8988T (cell line): Measurements from ENCODE around the gene TMTC2.
"Not testable (repeated sequence)": the region's sequence is repeated elsewhere in the genome, so short reads cannot be mapped to it uniquely, and the experiment has no call there.

ENCODE experiments used
- DNase-seq: peaks from one replicate; pipeline ENCODE4 v3.0.0; 2011

TMTC2 gene

GRCh38 chr12:83097643-83098342, 411.1 kb downstream of the TMTC2 start:
- no peak for DNase-seq

DNA sequence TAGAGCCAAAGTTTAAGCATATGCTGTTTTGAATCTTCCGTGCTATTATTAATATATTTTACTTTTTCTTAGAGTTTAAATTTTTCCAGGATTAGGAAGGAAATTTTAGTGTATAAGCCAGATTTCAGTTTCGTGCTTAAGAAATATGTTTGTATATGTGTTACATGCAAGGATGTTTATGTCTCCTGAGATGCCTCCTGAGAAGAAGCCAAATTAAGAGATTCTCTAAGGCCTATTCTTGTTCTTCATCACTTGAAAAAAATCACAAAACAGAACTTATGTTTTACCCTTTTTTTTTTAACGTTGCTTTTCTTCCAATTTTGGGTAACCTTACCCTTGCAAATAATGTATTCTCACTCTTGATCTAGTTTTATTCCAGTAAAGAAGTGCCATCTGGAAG, 412.7 kb downstream of the TMTC2 start:
- DNase-seq, result no peak

- DNase-seq, result no peak
Measured at GRCh38 chr12:83102499-83102898, 415.8 kb downstream of the TMTC2 start.

DNA sequence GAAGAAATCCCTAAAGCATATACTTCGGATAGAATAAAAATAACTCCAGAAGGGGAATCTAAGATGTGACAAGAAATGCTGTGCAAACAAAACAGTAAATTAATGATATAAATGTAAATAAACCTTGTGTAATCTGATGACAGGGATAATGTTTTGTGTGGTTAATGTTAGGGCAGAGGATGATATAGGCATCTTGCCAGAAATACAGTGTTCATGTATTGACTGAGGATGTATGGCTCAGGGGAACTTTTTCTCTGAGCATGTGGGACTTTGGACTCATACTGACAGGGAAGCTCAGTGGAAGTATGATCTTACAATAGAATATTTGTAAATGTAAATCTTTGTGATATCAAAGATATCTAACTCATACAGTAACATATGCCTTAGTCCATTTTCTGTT, 420.2 kb downstream of the TMTC2 start:
- DNase-seq, result no peak

DNA sequence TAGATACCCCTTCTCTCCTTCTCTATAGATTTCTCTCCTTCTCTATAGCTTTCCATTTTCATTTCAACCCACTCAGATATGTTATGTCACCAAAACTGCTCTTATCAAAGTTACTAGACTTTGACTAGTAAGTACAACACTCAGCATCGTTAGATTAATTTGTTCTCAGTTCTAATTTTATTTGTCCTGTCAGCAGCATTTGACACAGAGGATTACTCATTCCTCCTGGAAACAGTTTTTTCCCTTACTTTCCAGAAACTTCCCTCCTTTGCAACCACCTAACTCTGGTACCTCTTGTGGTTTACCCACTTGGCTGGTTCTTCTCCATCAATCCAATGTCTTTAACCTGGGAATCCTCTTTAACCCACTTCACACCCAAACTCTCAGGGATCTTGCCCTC, 423.7 kb downstream of the TMTC2 start:
- no peak for DNase-seq

DNA sequence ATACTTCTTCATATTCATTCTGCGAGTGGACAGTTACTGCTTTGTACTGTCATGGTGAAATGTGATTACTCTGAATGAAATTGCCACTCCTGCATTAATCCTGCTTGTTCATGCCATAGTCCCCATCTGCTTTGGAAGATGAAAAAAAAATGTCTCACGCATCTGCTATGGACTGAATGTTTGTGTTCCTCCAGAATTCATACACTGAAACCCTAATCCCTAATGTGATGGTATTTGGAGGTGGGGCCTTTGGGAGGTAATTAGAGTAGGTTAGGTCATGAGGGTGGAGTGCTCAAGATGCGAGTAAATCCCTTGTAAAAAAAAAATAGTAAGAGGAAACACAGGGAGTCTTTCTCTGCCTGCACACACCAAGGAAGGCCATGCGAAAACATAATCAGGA, 427.2 kb downstream of the TMTC2 start:
- no peak for DNase-seq

- no peak for DNase-seq
Measured at GRCh38 chr12:83114966-83115365, 428.3 kb downstream of the TMTC2 start.

- DNase-seq, result not testable (repeated sequence)
Measured at GRCh38 chr12:83117926-83118325, 431.2 kb downstream of the TMTC2 start.

DNA sequence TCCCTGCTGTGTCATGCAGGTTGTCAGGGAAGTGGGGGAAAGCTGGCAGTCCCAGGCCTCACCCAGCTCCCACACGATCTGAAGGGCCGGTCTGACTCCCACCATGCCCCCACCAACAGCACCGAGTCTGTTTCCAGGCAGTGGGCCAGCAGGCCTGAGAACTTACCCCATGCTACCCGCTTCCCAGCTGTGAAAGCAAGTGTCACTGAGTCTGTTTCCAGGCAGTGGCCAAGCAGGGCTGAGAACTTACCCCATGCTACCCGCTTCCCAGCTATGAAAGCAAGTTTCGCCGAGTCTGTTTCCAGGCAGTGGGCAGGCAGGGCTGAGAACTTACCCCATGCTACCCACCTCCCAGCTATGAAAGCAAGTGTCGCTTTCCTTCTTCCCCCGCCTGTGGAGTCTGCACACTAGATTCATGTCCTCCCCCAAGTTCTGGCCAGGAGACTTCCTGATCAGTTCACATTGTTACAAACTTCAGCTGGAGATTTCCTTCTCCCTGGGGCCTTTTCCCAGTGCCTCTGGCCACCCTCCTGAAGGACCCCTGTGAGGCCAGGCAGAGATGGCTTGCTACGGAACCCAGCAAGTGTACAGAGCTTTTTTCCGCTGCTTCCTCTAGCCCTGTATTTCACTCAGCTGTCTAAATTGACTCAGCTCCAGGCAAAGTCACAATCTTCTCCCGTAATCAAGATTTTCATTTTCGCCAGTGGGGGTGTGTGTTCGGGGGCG, 435.4 kb downstream of the TMTC2 start:
- no peak for DNase-seq

DNA sequence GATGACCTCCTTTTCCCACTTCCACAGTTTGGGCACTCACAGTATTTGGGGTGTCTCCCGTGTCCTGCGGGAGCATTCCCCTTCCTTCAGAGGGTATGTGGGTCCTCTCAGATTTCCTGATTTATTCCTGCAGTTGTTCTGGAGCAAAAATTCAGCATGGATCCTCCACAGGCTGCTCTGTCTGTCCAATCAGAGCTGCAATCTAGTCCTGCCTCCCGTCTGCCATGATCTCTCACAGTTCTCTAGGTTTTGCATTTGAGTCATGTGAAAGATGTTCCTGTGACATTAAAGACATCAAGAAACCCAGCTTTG, 435.9 kb downstream of the TMTC2 start:
- DNase-seq, result no peak

- DNase-seq, result no peak
Measured at GRCh38 chr12:83123039-83123438, 436.3 kb downstream of the TMTC2 start.

DNA sequence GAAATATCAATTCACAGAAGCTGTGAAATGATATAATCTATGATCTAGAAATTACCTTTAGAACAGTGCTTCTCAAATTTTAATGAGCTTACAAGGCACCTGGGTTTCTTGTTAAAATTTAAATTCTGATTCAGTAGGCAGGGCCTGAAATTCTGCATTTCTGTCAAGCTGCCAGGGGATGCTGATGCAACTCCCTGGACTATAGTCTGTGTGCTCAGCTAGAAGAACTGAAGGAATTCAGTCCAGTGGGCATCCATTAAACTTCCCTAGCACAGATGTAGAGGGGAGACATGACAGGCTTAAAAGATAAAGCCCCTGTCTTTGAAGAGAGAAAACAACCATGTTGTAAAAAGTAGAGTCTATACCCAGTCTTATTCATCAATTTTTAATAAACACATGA, 441.8 kb downstream of the TMTC2 start:
- no peak for DNase-seq

DNA sequence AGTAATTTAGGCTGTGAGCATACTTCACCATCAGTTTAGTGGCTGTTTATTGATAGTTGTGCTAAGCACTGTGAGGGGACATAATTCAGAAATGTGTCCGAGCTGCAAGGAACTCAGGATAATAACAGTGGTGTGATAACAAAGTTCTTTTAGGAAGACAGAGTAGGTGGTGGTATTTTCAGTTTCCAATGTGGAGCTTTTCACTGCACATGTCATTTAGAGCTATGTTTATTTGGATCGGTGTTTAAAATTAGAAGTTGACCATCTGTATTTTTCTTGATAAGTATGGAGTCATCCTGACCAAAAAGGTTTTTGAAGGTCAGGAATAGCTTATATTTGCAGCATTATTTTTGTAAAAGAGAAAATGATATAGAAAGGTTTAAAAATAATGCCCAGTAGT, 443.5 kb downstream of the TMTC2 start:
- no peak for DNase-seq

DNA sequence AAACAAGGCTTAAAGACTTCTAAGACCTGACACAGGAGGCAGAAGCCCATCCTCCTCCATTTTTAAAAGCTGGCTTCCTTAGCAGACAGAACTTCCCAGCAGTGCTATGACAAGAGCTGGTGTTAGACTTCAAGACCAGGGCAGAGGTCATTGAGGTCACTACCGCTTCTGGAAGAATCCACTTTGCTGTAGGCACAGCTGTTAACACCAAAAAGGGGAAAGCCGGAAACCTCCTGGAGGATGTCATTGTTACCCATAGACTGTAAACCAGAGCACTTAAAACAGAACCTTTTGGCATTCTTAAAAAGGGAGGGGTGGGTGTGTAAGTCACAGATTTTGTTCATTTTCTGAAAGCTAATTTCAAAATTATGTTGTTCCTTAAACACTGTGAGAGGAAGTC, 445.7 kb downstream of the TMTC2 start:
- no peak for DNase-seq

DNA sequence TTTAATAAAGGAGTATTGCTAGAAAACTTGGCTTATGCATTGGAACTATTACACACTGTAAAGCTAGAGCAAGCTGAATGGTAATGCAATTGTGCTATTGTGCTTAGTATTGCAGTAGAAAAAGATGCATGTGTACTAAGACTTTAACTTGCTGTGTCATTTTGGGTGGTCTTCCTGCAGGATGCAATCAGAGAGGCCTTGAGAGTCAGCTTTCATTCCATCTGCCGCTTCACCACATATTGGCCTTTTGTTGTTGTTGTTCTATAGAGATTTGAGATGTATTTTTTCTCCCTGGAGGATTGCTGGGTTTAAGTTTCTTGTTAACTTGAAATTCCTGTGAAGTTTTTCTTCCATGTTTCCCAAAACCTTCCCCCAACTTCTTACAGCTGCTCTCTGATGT, 449.7 kb downstream of the TMTC2 start:
- no peak for DNase-seq

- no peak for DNase-seq
Measured at GRCh38 chr12:83140135-83140534, 453.4 kb downstream of the TMTC2 start.

DNA sequence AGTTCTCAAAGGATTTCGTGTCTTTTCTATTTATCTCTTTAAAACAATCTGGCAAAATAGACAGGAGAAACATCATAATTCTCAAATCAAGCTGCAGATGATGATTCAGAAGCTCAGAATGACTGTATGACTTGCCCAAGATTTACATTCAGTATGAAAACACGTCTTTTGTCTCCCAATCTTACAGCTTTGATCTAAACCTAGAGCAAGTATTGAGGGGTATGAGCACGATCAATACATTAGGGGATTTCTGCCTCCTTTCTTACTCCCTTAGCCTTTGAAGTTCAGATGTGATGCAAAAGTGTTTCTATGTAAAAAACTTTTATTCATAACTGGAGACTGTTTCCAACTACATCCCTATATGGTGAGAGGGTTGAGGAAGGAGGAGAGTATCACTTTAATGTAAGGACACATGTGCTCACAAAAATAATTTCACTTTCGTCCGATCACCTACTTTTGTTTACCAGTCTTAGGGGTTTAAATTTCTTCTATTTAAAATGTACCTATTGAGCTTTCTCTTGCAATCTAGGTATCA, 454.8 kb downstream of the TMTC2 start:
- DNase-seq, result no peak

GRCh38 chr12:83142914-83143313, 456.2 kb downstream of the TMTC2 start:
- DNase-seq, result no peak

- no peak for DNase-seq
Measured at GRCh38 chr12:83143950-83144349, 457.2 kb downstream of the TMTC2 start.

DNA sequence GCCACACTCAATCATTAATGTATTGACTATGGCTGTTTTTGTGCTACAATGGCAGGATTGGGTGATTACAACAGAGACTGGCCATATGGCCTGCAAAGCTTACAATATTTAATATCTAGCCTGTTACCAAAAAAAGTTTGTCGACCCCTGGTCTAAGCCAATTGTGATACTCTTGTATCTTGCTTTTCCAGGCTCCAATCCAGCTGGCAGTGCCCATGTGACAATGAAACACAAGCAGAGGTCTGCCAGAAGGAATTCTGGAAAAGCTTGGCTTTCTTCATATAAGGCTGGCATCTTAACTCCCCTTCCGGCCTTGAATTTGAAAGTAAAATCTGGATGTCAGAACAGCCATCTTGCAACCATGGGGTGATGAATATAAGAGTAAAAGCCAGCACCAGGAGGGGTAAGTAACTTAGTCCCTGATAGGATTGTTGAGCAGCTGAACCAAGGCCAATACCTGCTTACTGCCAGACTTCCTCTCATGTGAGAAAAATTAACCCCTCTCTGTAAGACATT, 458.7 kb downstream of the TMTC2 start:
- DNase-seq, result no peak

DNA sequence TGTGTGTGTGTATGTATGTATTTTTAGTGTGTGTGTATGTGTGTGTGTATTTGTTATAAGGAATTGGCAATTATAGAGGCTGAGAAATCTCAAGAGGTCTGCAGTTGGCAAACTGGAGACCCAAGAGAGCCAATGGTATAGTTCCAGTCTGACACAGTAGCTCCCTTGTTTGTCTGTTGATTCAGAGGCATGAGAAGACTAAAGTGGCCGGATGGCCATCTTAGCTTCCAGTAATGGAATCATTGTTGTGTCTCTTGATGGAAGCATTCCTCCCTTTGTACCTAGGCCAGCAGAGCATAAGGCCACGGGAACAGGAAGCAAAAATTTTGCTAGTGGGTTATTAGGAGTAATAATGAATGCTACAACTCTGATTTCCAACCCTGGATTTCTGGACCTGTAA, 460.6 kb downstream of the TMTC2 start:
- no peak for DNase-seq

DNA sequence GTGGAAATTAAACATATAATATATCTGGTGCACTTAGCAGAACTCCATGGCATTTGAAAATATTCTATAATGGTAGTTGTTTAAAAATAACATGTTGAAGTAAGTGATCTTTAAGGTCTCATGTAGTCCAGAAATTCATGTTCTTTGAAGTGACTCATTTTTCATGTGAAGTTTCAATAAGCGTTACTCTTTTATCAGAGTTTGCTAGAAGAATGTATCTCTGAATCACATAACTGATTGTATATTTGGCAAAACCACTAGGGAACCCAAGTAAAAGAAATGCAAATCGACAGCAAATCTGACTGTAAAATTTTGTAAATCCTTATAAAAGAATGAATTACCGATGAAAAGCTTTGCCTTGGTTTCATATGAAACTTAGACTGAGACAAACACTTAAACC, 463.3 kb downstream of the TMTC2 start:
- no peak for DNase-seq

- no peak for DNase-seq
Measured at GRCh38 chr12:83150465-83151189, 463.9 kb downstream of the TMTC2 start.

GRCh38 chr12:83153177-83153576, 466.5 kb downstream of the TMTC2 start:
- DNase-seq, result no peak
